ENCODE results near the gene TECPR2.
"Not testable (repeated sequence)": the region's sequence is repeated elsewhere in the genome, so short reads cannot be mapped to it uniquely, and the experiment has no call there.

Gene TECPR2

GRCh38 chr14:102333795-102334705 lies 28.7 kb upstream of the TECPR2 start:
- no peak for DNase-seq (ENCODE audit: low read depth in 1 of 2, low spot score in 1 of 2)

DNA sequence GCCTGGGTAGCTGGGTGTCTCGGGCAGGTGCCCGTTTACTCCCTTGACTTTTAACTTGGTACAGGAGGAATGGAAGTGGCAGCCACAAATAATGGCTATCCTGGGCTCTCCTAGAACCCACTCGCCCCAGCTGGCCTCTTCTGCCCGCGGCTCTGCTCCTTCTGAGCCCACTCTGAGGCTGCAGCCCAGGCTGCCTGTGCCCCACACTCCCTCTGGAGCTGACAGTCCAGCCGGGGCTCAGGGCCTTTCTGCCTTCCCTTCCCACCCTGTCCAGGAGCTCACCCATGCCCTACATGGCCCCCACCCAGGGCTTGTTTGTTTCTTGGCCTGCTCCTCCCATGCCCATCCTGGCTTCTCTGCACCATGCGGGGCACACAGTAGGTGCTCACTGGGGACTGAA lies 27.6 kb upstream of the TECPR2 start:
- no peak for DNase-seq (ENCODE audit: low read depth in 1 of 2, low spot score in 1 of 2)

GRCh38 chr14:102338724-102339123 lies 24.0 kb upstream of the TECPR2 start:
- DNase-seq (ENCODE audit: low read depth in 1 of 2, low spot score in 1 of 2) = no peak

DNA sequence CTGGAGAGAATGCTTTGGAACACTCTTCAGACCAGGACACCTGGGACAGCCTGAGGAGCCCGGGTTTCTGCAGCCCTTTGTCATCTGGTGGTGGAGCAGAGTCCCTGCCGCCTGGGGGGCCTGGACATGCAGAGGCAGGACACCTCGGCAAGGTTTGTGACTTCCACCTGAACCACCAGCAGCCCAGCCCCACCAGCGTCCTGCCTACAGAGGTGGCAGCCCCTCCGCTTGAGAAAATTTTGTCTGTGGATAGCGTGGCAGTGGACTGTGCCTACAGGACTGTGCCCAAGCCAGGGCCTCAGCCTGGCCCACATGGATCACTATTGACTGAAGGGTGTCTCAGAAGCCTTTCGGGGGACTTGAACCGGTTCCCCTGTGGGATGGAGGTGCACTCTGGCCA lies 21.2 kb upstream of the TECPR2 start:
- DNase-seq (ENCODE audit: low read depth in 1 of 2, low spot score in 1 of 2) = no peak

GRCh38 chr14:102342238-102342637 lies 20.5 kb upstream of the TECPR2 start:
- DNase-seq (ENCODE audit: low read depth in 1 of 2, low spot score in 1 of 2) = no peak

DNA sequence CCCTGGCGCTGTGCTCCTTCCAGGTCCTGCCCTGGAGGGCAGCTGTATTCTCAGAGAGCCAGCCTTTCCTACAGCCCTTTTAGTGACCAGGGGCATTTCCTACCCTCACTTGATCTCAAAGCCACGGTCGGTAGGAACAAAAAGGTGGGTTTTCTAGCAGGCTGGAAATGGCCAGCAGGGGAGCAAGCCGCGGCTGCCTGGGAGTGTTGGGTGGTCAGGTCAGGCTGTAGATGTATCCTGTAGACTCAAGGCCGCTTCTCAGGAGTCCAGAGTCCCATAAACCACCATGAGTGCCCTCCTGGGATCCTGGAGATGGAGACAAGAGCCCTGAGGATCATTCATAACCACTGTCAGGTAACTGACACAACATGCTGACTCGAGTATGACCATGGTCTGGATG lies 18.7 kb upstream of the TECPR2 start:
- no peak for DNase-seq (ENCODE audit: low read depth in 1 of 2, low spot score in 1 of 2)

- no peak for DNase-seq (ENCODE audit: low read depth in 1 of 2, low spot score in 1 of 2)
These were observed 18.3 kb upstream of the TECPR2 start for GRCh38 chr14:102344485-102344884.

- DNase-seq (ENCODE audit: low read depth in 1 of 2, low spot score in 1 of 2) = no peak
These were observed 17.5 kb upstream of the TECPR2 start for GRCh38 chr14:102345232-102345631.

GRCh38 chr14:102346645-102347044 lies 16.1 kb upstream of the TECPR2 start:
- no peak for DNase-seq (ENCODE audit: low read depth in 1 of 2, low spot score in 1 of 2)

- DNase-seq (ENCODE audit: low read depth in 1 of 2, low spot score in 1 of 2) = no peak
These were observed 14.4 kb upstream of the TECPR2 start for GRCh38 chr14:102348376-102348775.

DNA sequence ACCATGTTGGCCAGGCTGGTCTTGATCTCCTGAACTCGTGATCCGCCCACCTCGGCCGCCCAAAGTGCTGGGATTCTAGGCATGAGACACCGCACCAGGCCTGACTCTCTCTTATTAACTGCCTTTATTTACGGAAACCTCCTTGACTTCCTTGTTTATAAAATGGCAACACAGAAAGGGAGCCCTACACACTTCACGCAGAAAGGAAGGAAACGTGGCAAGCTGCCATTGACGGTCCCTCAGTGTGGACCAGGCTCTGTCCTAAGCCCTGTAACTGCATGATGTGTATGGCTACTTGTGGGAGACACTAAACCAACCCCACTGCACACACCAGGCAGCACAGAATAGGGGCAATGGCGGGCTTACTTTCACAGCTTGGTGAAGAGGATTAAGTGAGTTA lies 11.7 kb upstream of the TECPR2 start:
- no peak for DNase-seq (ENCODE audit: low read depth in 1 of 2, low spot score in 1 of 2)

DNA sequence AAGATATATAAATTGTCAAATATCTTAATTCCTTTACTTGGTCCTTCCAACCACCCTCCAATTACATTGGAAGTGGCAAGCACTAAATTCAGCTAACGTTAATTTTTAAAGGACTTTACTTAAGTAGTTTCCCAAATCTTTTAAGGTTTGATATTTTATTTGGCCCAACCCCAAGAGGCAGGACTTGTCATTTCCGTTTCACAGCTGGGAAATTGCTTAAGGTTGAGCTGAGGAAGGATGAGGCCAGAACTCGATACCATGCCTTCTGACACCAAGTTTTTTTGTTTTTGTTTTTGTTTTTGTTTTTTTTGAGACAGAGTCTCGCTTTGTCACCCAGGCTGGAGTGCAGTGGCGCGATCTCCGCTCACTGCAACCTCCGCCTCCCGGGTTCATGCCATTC lies 11.1 kb upstream of the TECPR2 start:
- not testable (repeated sequence) for DNase-seq (ENCODE audit: low read depth in 1 of 2, low spot score in 1 of 2)

DNA sequence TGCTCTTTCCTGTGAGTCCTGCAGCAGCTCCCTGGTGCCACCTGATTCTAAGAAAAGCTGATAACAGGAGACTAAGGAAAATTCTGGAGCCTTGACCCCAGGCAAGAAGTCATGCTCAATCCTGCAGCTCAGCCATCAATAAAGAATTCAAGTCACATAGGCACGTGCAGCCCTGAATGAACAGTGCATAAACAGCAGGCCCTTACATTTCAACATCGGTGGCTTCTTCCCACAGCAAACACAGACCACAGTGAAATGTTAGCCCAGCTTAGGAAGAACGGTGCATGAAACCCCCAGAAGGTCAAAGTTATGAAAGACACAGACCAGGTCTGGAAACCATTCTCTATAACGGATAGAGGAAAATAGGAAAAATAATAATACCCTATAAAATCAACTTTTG lies 10.5 kb upstream of the TECPR2 start:
- no peak for DNase-seq (ENCODE audit: low read depth in 1 of 2, low spot score in 1 of 2)

- DNase-seq (ENCODE audit: low read depth in 1 of 2, low spot score in 1 of 2) = no peak
These were observed 9.6 kb upstream of the TECPR2 start for GRCh38 chr14:102353126-102353619.

- DNase-seq (ENCODE audit: low read depth in 1 of 2, low spot score in 1 of 2) = no peak
These were observed 6.5 kb upstream of the TECPR2 start for GRCh38 chr14:102356280-102356679.

- no peak for DNase-seq (ENCODE audit: low read depth in 1 of 2, low spot score in 1 of 2)
These were observed 3.4 kb upstream of the TECPR2 start for GRCh38 chr14:102359341-102359740.

GRCh38 chr14:102360388-102360787 lies 2.4 kb upstream of the TECPR2 start:
- DNase-seq (ENCODE audit: low read depth in 1 of 2, low spot score in 1 of 2) = no peak

DNA sequence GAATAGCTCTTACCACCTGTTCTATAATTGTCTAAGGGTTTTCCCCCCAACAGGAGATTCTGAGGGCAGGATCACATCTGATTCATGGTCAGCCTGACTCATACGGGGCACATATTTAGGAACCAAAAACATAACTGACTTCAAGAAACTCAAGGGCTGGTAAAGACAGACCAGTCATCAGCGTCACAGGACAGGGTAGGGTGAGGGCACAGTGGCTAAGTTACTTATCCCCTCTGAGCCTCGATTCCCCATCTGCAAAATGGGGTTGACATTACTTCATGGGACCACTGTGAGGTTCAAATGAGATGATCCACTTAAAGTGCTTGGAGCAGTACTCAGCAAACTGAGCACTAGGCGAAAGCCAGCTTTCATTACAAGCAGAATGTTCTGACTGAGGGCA lies 657 bp upstream of the TECPR2 start:
- DNase-seq (ENCODE audit: low read depth in 1 of 2, low spot score in 1 of 2) = peak in 1 of 2 donors; percentile 22

- no peak for DNase-seq (ENCODE audit: low read depth in 1 of 2, low spot score in 1 of 2)
These were observed 622 bp downstream of the TECPR2 start for GRCh38 chr14:102363182-102363943.

DNA sequence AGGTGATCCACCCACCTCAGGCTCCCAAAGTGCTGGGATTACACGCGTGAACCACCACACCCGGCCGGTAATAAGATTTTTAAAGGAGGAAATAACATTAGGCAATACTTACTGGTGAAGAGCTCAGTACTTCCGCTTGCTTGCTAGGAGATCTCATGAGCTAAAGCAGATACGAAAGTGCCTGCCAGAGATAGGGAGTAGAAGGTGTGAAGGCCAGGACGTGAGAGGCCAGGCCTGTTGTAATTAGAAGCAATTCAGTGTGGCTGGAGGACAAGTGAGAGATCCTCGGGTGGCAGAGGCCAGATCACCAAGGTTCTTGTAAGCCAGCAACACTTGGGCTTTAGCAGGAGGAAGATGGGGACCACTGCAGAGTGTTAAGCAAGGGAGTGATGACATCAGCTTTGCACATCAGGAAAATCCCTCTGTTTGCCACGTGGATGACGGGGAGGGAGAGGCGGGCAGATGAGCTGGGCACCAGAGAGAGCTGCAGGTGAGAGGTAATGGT lies 7.6 kb downstream of the TECPR2 start:
- DNase-seq (ENCODE audit: low read depth in 1 of 2, low spot score in 1 of 2) = no peak

- no peak for DNase-seq (ENCODE audit: low read depth in 1 of 2, low spot score in 1 of 2)
These were observed 8.6 kb downstream of the TECPR2 start for GRCh38 chr14:102371361-102371760.

DNA sequence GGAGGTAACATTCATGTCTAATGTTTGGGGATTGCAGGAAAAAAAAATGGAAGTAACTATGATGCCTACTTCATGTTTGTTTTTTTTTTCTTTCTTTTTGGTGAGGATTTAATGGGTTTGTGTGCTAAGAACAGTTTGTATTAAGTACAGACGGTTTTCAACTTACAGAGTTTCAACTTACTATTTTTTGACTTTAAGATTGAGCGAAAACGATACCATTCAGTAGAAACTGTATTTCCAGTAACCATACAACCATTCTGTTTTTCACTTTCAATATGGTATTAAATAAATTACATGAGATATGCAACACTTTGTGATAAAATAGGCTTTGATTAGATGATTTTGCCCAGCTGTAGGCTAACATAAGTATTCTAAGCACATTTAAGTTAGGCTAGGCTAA lies 10.4 kb downstream of the TECPR2 start:
- DNase-seq (ENCODE audit: low read depth in 1 of 2, low spot score in 1 of 2) = no peak

Data from activated T-helper 1 cell treated with anti-CD3 and anti-CD28 coated beads, Interleukin-2, amount 50 U/mL, for 16 hours (primary cell).